HepG2 (cell line): ENCODE measurements around the gene HS3ST5. TPM values are rescaled to one million over a fixed set of nuclear protein-coding genes. Genes with fewer than 3 reads are reported as not detected.

Experiments
- AKNA ChIP-seq: sonication (generic); formaldehyde crosslinking; IDR thresholded peaks from 2 replicates; pipeline ENCODE4 v1.4.0; 2020; ENCODE audit warnings: missing genetic modification reagents, borderline replicate concordance
- GATAD2A ChIP-seq: IDR thresholded peaks from 2 replicates; pipeline ENCODE4 v1.6.1; 2016
- HMGXB3 ChIP-seq: sonication (generic); formaldehyde crosslinking; IDR thresholded peaks from 2 replicates; pipeline ENCODE4 v1.4.0; 2020; ENCODE audit warnings: missing genetic modification reagents, borderline replicate concordance
- ZFYVE20 ChIP-seq: sonication (generic); formaldehyde crosslinking; IDR thresholded peaks from 2 replicates; pipeline ENCODE4 v1.8.0; 2023; ENCODE audit warnings: low read depth, mild to moderate bottlenecking, moderate library complexity, missing genetic modification reagents, borderline replicate concordance
- ZNF570 ChIP-seq: sonication (generic); formaldehyde crosslinking; IDR thresholded peaks from 2 replicates; pipeline ENCODE4 v1.4.0; 2020; ENCODE audit warnings: mild to moderate bottlenecking, missing genetic modification reagents, borderline replicate concordance
- ZNF644 ChIP-seq: IDR thresholded peaks from 2 replicates; pipeline ENCODE4 v1.6.1; 2016; ENCODE audit warnings: low read depth
- ZNF704 ChIP-seq: sonication (generic); formaldehyde crosslinking; IDR thresholded peaks from 2 replicates; pipeline ENCODE4 v1.8.1; 2023; ENCODE audit warnings: mild to moderate bottlenecking, inconsistent platforms, moderate library complexity, missing genetic modification reagents, borderline replicate concordance
- polyA plus RNA-seq, 8 experiments: library from polyadenylated mRNA; depleted of rRNA in 3 of 8; stranded (reverse) in 7 of 8; unstranded in 1 of 8; fragments of >200 nt; fragmentation: Illumina TruSeq in 4 of 8; extraction: Trizol in 4 of 8; gene quantifications; 2 replicates each; pipeline versions ENCODE4 v1.2.1 to v1.2.3, GENCODE V29; 2011 to 2016; ENCODE audit warnings: low read depth in 4 of 8, missing spikeins in 1 of 8, mixed read lengths in 1 of 8; ENCODE audit not compliant: insufficient read depth in 1 of 8
- total RNA-seq, 5 experiments: library from RNA; depleted of rRNA; stranded (reverse); fragments of >200 nt; fragmentation: Illumina TruSeq; extraction: Trizol; gene quantifications; 2 replicates each; pipeline ENCODE4 v1.2.3, GENCODE V29; 2016; ENCODE audit warnings: low read depth in 1 of 5
- TF ChIP-seq, protein P1 (sequence below): sonication (generic); formaldehyde crosslinking; IDR thresholded peaks from 2 replicates; pipeline ENCODE4 v1.5.1; 2020; ENCODE audit warnings: mild to moderate bottlenecking, missing genetic modification reagents, borderline replicate concordance
- TF ChIP-seq, protein P2 (sequence below): sonication (generic); formaldehyde crosslinking; IDR thresholded peaks from 2 replicates; pipeline ENCODE4 v1.4.0; 2020; ENCODE audit warnings: mild to moderate bottlenecking, low read depth, missing genetic modification reagents

HS3ST5 gene
- total and polyA plus RNA-seq, 2 of the 13 experiments (the other 11 are each of a cell fraction or from before 2014, with no cell fraction given): 1.1 to 1.6 TPM

DNA sequence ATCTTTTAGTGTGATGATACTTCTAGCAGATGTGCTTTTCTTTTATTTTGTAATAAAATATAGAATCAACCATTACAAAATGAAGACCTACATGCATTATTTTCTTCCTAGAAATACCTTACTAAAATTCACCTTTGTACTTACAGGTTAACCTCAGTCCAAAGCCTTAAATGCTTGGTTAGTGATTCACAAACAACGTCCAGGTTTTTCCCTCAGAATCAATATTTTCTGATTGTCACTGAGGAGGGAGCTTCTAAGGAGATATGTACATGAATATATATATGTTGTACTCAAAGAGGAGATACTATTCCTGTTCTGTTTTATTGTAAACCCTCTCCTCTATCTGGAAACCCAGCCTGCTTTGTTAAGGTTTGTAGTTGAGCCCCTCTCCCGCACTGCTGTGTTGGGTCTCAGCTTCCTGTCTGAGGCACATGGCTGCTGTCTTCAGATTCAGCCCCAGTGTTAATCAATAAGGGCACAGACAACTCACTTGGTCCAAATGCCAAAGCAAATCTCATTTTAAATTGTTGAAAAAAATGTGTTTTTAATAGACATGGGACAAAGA, 33.9 kb upstream of the HS3ST5 start (continued):
- TF ChIP-seq ZNF570 (CRISPR knock-in tag): no peak
- no peak for TF ChIP-seq HMGXB3 (CRISPR knock-in tag)
- no peak for TF ChIP-seq AKNA (CRISPR knock-in tag)
- TF ChIP-seq, protein P1, sequence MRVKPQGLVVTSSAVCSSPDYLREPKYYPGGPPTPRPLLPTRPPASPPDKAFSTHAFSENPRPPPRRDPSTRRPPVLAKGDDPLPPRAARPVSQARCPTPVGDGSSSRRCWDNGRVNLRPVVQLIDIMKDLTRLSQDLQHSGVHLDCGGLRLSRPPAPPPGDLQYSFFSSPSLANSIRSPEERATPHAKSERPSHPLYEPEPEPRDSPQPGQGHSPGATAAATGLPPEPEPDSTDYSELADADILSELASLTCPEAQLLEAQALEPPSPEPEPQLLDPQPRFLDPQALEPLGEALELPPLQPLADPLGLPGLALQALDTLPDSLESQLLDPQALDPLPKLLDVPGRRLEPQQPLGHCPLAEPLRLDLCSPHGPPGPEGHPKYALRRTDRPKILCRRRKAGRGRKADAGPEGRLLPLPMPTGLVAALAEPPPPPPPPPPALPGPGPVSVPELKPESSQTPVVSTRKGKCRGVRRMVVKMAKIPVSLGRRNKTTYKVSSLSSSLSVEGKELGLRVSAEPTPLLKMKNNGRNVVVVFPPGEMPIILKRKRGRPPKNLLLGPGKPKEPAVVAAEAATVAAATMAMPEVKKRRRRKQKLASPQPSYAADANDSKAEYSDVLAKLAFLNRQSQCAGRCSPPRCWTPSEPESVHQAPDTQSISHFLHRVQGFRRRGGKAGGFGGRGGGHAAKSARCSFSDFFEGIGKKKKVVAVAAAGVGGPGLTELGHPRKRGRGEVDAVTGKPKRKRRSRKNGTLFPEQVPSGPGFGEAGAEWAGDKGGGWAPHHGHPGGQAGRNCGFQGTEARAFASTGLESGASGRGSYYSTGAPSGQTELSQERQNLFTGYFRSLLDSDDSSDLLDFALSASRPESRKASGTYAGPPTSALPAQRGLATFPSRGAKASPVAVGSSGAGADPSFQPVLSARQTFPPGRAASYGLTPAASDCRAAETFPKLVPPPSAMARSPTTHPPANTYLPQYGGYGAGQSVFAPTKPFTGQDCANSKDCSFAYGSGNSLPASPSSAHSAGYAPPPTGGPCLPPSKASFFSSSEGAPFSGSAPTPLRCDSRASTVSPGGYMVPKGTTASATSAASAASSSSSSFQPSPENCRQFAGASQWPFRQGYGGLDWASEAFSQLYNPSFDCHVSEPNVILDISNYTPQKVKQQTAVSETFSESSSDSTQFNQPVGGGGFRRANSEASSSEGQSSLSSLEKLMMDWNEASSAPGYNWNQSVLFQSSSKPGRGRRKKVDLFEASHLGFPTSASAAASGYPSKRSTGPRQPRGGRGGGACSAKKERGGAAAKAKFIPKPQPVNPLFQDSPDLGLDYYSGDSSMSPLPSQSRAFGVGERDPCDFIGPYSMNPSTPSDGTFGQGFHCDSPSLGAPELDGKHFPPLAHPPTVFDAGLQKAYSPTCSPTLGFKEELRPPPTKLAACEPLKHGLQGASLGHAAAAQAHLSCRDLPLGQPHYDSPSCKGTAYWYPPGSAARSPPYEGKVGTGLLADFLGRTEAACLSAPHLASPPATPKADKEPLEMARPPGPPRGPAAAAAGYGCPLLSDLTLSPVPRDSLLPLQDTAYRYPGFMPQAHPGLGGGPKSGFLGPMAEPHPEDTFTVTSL (CRISPR knock-in tag): peak; percentile 80; the same call in 1 of the 2 replicates
- TF ChIP-seq GATAD2A (CRISPR knock-in tag): peak; percentile 44
- TF ChIP-seq ZFYVE20 (CRISPR knock-in tag): no peak
- TF ChIP-seq ZNF704 (CRISPR knock-in tag): no peak
- TF ChIP-seq ZNF644: no peak
- TF ChIP-seq, protein P2, sequence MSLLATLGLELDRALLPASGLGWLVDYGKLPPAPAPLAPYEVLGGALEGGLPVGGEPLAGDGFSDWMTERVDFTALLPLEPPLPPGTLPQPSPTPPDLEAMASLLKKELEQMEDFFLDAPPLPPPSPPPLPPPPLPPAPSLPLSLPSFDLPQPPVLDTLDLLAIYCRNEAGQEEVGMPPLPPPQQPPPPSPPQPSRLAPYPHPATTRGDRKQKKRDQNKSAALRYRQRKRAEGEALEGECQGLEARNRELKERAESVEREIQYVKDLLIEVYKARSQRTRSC: no peak
